GM20000 (cell line): ENCODE results near the gene NR6A1.

Experiments
- DNase-seq: peaks from one replicate; pipeline ENCODE4 v3.0.0; 2012; ENCODE audit warnings: low spot score
- CTCF ChIP-seq: IDR thresholded peaks from 2 replicates; pipeline ENCODE4 v1.5.1; 2012; ENCODE audit warnings: mild to moderate bottlenecking, control low read depth; ENCODE audit errors: extremely low read depth, missing control alignments

NR6A1 gene

GRCh38 chr9:124810663-124811355 is 39.7 kb upstream of the NR6A1 start:
- no peak for TF ChIP-seq CTCF
- no peak for DNase-seq

GRCh38 chr9:124809741-124810500 is 38.8 kb upstream of the NR6A1 start:
- DNase-seq = no peak
- TF ChIP-seq CTCF = no peak

- DNase-seq = no peak
- no peak for TF ChIP-seq CTCF
These were observed 38.1 kb upstream of the NR6A1 start for GRCh38 chr9:124809211-124809610.

GRCh38 chr9:124808246-124808956 is 37.3 kb upstream of the NR6A1 start:
- no peak for DNase-seq
- no peak for TF ChIP-seq CTCF

- no peak for TF ChIP-seq CTCF
- no peak for DNase-seq
These were observed 34.1 kb upstream of the NR6A1 start for GRCh38 chr9:124805186-124805585.

- no peak for TF ChIP-seq CTCF
- no peak for DNase-seq
These were observed 32.8 kb upstream of the NR6A1 start for GRCh38 chr9:124803911-124804310.

- no peak for TF ChIP-seq CTCF
These were observed 31.3 kb upstream of the NR6A1 start for GRCh38 chr9:124802426-124802825.

More at GRCh38 chr9:124802426-124802825, 31.3 kb upstream of the NR6A1 start:
- no peak for DNase-seq
